Activated CD8-positive, alpha-beta memory T cell treated with anti-CD3 and anti-CD28 coated beads for 48 hours (primary cell): ENCODE measurements around the gene SCT.

Experiments
- DNase-seq, 3 experiments: peaks; one replicate each; pipeline ENCODE4 v3.0.0-alpha.2; 2020; ENCODE audit warnings: low read depth in 2 of 3, low spot score in 2 of 3

SCT gene

DNA sequence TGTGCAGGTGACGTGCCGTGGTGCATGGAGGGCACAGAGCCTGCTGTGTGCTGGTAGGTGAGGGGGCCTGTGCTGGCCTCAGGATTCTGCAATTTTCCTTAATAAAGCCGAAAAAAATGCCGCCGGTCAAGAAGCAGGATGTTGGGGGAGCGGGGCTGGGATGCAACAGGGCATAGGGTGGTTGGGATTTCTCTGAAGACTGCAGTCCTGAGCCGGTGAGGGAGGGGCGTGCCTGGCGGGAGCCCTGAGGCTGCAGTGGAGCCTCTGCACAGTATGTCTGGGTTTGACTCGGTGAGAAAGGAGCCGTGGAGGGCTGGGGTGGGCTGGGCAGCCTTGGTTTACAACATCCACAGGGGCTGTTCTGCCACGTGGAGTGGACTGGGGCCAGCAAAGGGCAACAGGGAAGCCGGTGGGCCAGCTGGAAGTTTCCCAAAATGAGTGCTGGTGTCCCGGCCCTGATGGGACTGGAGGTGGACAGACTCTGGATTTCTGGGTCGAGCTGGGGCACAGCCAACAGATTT is 3.6 kb downstream of the SCT start:
- DNase-seq = no peak

DNA sequence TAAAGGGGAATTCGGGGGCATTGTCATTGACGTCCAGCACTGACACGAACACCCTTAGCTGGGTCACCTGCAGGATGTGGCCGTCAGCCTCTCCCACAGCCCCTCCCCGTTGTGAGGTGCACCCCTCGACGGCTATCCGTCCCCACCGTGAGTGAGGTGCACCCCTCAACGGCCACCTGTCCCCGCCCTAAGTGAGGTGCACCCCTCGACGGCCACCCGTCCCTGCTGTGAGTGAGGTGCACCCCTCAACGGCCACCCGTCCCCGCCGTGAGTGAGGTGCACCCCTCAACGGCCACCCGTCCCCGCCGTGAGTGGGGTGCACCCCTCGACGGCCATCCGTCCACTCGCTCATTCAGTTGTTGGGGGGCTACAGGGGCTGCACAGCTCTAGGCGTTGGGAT is 5.1 kb downstream of the SCT start:
- DNase-seq = no peak

DNA sequence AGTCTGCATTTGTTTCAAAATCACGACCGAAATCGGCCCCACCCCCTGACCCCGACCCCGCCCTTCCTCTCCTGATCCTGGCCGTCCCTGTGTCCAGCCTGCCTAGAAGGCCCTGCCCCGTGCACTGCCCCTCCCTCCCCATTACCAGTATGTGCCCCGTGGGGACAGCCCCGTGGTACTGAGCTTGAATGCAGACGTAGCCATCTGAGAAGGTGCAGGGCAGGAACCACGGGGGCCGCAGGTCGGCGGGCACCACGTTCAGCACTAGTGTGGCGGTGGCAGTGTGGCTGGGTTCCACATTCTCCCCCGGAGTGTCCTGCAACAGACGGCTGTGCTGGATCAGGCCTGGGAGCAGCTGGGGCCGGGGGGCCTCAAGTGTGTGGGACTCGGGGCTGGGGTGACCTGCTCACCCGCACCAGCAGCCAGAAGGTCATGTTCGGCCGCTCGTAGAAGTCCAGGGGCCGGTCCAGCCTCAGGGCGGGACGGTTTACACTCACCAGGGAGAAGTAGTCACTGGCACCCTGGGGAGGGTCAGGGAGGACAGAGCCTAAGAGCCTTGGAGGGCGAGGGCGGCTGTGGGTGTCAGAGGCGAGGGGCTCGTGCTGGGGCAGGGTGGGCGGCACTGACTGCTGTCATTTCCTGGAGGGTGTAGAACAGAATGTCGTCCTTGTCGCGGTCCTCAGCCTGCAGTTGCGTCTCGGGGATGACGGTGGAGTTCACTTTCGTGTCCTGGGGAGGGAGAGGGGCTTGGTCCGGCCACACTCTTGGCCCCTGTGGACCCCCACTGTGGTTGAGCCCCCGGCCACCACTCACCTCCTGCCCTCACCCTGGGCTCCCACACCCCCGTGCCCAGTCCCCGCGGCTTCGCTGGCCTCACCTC is 5.8 kb downstream of the SCT start:
- DNase-seq = no peak

DNA sequence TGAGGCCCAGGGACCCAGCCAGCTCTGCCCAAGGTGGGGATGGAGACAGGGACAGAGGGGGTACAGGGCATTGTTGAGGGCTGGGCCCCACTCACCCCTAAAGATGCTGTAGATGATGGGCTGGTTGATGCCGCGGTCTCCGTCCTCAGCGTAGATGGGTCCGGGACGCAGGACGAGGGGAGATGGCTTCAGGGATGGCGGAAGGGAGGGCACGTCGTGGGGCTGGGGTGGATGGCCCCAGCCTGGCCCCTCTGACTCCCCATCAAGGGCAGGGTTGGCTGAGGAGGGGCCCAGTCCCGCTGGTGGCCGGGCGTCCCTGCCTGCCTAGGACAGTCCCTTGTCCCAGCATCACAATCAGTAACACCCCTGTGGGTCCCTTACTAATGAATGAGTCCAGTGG is 6.8 kb downstream of the SCT start:
- no peak for DNase-seq

DNA sequence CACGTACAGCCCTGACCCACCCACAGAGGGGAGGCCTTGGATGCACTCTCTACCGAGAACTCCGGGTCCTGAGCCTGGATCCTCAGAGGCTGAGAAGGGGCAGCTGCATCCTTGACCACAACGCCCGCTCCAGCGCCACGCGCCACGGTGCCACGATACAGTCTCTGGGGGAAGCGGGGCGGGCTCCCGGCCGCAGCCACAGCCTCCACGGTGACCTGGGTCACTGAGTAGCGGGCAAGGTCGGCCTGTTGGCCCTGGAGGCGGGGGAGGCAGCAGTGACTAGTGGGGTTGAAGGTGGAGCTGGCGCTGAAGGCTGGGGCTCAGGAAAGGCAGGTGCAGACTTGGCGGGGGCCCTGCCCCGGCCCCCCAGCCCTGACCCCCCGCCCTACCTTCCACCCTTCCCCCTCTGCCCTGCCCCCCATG is 7.3 kb downstream of the SCT start:
- DNase-seq = no peak

DNA sequence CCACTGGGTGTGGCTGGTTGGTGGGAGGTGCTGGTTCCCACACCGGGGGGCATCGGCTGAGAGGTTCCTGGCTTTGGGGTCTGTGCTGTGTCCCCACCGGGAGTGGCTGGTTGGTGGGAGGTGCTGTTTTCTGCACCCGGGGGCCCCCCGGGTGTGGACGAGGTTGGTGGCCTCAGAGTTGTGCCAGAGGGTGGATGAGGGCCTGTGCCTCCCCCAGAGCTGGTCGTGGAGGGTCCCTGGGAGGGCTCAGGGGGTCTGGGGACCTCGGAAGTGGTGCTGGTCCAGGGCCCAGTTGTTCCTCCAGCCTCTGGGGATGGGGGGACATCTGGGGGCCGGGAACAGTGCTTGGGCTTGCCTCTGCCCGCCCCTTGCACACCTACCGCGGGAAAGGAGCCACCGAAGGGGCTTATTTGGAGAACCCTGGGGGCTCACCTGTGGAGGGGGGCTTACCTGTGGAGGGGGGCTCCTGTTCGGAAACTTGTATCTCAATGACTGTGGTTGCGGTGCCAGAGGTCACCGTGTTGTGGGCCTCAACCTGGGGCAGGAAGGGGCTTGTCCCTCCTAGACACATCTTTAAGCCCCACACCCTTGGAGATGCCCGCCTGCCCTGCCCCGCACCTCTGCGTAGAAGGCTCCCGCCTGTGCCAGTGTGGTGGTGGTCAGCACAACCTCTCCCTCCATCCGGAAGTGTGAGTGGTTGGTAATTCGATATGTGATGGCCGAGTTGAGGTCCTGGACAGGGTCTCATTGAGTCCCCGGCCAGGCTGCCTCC is 7.9 kb downstream of the SCT start:
- no peak for DNase-seq

DNA sequence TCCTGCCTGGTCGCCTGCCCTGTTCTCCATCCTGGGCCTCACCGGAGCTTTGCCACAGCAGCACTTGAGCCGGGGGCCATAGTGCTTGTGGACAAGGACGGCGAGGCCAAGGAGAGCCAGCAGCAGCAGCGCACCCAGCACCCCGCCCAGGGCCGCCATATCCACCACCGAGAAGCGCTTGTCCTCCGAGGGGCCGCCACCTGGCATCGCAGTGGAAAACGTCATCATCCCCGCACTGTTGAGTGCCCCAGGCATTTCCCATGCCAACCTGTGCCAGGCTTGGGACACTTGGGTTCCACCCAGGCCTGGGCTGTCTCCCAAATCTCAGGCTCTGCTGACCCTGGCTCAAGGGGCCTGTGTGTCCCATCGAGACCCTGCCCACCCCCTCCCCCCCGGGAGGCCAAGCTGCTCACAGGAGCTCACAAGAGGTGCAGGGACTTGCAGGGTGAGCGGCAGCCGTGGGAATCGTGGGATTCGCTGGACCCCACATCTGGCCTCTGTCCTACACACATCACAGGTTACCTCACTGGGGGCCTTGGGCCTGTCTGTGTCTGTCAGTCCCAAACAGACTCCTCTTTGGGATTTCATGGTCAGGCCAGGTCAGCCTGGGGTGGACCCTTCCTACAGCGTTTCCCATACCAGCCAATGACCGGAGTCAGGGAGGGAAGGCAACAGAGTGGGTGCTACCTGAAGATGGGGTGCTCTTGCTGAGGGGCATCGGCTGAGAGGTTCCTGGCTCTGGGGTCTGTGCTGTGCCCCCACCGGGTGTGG is 8.9 kb downstream of the SCT start:
- DNase-seq = no peak

DNA sequence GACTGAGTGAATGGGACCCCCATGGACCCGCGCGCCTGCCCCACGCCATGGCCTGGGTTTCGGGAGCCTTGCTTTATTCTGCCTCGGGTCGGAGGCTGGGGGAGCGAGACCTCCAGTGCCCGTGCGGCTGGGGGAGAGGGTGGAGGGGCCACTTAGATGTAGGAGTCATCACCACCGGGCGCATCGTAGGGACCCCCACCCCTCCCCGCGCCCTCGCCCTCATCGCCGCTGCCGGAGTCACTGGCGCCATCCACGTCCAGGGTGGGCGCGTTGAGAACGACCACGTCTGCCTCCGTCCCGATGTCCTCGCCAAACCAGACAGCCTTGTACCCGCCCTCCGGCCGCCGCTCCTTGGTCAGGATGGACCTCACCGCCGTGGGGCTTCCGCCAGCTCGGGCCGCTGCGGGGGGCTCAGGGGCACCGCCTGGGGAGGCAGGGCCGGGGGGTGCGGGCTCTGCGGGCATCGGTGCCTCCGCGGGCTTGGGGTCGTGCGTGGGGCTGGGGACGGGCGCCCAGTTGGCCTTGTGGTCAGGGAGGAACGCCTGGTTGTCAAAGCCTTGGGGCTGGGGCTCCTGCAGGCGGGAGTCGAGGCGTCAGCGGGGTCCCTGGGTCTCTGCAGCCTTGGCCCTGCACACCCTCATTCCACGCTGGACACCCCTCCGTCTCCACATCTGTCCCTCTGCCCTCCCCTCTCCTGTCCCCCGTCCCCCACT is 9.6 kb downstream of the SCT start:
- DNase-seq = no peak

DNA sequence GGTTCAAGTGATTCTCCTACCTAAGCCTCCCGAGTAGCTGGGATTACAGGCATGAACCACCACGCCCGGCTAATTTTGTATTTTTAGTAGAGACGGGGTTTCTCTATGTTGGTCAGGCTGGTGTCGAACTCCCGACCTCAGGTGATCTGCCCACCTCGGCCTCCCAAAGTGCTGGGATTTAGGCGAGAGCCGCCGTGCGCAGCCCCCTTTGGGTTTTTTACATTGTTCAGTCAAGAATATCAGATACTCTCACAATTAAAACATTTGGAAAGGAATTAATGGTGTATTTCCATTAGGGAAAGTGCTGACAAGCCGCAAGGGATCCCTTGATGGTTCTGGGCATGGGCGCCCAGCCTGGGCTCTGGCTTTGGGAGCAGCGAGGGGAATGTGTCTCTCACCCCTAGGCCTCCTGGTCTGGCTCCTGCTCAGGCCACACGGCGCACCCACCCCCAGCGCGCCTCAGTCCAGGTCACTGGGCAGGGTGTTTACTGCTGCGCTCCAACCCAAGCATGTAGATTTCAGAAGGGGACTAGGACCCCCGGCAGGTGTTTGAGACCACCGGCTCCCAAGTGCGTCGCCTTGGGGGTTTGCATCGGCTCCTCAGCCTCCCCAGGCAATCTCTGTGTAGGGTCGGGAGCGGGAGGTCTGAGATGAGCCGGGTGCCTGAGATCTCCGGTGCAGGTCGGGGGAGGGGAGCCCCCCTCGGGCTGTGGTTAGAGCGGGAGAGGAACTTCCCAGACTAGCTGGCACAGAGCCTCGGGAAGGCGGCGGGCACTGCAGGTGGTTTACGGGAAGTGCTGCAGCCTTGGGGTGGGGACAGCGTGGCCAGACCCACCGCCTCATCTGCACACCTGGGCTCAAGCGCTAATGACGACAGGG is 10.4 kb downstream of the SCT start:
- no peak for DNase-seq

DNA sequence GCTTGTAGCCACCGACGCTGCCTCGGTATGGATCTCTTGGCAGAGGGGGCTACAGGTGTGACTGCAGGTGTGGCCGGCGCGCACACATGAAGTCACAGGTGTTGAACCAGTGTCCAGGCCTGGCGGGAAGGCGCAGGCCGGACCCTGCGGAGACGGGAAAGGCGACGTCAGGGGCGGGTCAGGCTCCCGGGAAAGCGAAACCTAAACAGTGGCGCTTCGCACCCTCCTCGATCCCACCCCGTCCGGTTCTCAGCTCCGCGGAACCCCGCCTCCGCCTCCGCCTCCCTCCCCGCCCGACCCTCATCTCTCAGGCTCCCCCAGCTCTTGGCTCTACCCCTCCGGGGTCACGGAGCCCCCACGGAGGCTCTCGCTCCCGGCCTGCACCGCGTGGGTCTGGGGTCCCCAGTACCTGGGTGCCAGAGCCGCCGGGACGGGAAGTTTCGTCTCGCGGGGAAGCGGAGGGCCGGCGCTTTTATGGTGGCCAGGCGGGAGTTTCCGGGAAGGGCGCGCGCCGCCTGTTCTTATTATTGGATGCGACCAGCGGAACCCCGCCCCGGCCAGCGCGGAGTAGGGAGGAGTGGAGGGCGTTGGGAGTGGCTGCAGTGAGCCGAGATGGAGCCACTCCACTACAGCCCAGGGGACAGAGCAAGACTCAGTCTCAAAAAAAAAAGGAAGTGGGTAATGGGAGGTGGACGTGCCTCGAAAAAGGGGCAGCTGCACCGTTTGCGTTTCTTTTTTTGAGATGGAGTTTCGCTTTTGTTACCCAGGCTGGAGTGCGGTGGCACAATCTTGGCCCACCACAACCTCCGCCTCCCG is 11.3 kb downstream of the SCT start, which contains the start of gene IRF7:
Gene IRF7 (minus strand): TSS at position 447 of the 816 bp plus-strand sequence. CDS start 586 bp downstream, outside the sequence.
- DNase-seq = peak; percentile 61 to 75 (median 72)

DNA sequence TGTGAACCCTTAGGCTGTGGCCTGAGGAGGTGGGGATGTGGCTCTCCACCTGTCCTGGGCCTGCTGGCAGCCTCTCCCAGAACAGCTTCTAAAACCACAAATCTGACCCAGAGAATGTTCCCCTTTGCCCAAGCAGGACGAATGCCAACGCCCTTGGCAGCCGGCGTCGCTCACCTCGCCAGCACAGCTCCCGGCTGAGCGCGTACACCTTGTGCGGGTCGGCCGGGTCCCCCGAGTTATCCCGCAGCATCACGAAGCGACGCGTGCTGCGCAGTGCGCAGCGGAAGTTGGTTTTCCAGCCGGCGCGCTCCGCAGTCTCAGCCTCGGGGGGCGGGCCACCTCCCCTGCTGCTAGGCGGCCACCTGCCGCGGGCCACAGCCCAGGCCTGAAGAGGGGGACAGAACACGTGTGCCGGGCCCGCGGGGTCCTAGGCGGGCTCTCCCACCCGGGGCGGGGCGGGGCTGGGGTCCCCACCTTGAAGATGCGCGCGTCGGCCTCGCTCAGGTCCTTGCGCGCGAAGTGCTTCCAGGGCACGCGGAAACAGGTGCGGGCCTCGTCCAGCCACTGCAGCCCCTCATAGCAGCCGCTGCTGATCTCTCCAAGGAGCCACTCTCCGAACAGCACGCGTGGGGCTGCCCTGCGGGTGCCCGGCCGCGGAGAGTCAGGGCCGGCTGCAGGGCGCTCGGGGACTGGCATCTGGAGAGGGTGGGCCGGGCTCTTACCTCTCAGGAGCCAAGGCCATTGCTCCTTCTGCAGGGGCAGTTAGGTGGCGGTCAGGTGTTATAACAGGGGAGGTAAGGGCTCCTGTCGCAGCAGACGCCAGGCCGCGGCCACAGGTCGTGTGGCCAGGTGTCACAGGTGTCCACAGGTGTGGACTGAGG is 12.1 kb downstream of the SCT start:
- DNase-seq = no peak

DNA sequence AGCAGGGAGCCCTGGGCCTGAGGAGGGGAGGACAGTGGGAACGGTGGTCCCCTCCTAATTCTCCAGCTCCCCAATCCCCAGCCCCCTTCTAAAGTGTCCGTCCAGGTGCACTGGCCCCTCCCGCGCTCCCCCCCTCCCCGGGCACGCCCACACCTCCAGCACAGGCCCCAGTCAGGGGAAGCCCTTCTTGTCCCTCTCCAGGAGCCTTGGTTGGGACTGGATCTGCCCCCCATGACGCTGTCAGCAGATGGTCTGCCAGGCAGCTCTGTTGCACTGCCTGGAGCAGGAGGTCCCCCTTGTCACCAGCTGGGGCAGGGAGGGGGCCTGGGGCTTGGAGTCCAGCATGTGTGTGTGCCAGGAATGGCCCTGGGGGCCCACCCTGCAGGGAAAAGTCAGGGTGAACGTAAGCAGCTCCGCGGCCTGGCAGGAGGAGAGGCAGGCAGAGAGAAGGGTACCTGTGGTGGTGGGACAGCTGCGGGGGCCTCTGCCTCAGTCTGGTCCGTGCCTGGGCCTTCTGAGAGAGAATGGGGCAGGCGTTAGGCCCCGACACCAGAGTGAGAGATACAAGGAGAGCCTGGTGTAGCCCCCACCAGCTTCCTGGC is 12.9 kb downstream of the SCT start:
- DNase-seq = no peak

DNA sequence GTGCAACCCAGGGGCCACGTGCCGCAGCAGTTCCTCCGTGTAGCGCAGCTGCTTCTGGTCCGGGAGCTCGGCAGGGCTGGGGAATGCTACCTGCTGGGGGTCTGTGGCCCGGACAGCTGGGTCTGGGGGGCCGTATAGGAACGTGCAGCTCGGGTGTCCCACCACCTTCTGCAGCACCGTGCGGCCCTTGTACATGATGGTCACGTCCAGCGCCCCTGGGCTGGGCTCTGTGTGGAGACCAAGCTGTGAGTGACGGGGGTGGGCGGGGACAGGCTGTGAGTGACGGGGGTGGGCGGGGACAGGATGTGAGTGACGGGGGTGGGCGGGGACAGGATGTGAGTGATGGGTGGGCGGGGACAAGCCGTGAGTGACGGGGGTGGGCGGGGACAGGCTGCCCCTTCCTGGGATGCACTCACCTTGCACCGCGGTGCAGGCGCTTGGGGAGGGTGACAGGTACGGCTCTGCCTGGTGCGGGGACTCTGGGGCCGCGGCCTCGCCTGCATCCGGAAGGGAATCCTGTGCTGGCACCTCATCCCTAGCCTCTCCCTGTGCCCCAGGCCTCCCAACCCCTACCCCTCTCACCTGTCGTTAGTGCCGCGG is 13.5 kb downstream of the SCT start:
- peak; percentile 56 to 69 (median 58) for DNase-seq

DNA sequence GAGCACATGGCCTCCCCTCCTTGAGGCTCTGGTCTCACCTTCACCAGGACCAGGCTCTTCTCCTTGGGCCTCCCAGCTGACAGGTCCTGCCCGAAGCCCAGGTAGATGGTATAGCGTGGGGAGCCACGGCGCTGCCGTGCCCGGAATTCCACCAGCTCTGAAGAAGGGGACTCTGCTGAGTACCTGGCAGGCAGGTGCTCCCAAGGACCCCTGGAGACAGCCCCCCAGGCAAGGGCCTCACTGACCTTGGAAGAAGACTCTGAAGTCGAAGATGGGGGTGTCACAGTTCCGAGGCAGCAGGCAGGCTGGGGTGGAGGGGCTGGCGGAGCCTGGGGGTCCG is 14.1 kb downstream of the SCT start:
- no peak for DNase-seq

DNA sequence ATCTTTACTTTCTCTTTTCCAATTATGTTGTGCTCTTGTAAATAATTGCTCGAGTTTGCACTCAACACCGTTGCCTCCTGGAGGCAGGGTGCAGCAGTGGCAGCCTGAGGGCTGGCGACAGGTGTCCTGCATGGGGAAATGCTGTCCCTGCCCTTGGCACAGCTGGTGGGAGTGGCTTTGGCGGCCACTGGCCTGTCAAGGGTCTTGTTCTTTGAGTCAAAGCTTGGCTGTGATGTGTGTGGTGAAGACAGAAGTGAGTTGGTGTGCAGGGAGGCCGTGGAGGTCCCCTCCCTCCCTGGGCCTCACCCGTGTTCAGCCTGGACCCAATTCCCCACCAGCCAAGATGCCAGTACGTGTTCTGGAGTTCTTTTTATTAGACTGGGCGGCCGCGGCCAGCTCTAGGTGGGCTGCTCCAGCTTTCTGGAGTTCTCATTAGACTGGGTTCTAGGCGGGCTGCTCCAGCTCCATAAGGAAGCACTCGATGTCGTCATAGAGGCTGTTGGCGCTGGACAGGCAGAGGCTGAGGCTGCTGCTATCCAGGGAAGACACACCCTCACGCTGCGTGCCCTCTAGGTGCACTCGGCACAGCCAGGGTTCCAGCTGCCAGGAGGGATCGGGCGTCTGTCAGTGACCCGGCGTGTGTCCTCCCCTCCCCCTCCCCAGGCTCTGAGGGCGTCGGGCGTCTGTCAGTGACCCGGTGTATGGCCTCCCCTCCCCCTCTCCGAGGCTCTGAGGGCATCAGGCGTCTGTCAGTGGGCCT is 14.6 kb downstream of the SCT start:
- DNase-seq = no peak
